GM12873 (cell line): ENCODE measurements around the gene C1R.

Experiments
- TF ChIP-seq, protein P1 (sequence below): IDR thresholded peaks from 2 replicates; pipeline ENCODE4 v1.5.1; 2012; ENCODE audit warnings: low read depth, mild to moderate bottlenecking, moderate library complexity, low read length, control low read depth; ENCODE audit not compliant: insufficient read depth; ENCODE audit errors: missing control alignments

C1R gene

DNA sequence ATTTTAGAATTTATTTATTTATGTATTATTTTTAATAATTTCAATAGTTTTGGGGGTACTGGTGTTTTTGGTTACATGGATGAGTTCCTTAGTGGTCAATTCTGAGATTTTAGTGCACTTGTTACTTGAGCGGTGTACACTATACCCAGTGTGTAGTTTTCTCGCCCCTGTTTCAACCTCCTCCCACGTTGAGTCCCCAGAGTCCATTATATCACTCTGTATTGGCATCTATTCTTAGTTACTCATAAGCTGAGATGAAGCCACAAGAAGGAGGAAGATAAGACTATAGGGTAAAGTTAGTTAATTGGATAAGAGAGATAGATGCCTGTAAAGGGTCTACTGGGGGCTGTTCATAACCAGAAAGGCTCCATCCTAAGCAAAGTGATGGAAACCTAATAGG lies 27.7 kb downstream of the C1R start:
- TF ChIP-seq, protein P1, sequence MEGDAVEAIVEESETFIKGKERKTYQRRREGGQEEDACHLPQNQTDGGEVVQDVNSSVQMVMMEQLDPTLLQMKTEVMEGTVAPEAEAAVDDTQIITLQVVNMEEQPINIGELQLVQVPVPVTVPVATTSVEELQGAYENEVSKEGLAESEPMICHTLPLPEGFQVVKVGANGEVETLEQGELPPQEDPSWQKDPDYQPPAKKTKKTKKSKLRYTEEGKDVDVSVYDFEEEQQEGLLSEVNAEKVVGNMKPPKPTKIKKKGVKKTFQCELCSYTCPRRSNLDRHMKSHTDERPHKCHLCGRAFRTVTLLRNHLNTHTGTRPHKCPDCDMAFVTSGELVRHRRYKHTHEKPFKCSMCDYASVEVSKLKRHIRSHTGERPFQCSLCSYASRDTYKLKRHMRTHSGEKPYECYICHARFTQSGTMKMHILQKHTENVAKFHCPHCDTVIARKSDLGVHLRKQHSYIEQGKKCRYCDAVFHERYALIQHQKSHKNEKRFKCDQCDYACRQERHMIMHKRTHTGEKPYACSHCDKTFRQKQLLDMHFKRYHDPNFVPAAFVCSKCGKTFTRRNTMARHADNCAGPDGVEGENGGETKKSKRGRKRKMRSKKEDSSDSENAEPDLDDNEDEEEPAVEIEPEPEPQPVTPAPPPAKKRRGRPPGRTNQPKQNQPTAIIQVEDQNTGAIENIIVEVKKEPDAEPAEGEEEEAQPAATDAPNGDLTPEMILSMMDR, result no peak

DNA sequence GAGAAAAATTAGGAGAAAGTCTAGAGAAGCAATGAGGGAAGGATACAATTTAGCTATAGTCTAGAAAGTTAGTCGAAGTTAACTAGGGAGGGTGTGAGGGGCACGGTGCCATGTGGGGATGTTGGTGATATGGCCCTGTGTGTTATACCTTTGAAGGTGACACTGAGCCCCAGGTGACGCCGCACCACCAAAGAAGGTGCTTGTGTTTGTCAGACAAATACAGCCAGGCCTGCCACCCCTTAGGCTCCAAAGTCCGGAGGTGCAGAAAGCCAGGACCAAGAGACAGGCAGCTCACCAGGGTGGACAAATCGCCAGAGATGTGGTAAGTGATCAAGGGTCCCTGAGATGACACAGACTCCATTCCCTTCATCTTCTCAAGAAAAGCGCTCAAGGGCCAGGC lies 30.6 kb downstream of the C1R start:
- TF ChIP-seq, protein P1, result no peak

DNA sequence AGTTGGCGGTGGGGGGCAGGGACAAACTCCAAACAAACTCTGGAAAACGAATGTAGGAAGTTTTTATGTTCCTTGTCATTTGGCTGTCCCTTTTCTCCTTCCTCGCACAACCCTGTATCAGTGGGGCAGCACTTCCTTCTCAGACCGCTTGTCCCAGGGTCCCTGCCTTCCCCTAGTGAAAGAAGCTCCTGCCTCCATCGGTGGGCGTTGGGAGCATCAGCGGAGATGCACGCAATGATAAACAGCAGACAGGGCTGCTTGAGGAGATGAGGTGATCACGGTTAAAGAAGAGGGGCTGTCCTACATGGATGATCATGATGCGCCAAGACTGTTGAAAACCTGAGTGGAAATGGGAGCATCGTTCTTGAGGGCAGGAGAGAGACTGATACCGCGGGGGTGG lies 31.1 kb downstream of the C1R start:
- TF ChIP-seq, protein P1, result no peak

DNA sequence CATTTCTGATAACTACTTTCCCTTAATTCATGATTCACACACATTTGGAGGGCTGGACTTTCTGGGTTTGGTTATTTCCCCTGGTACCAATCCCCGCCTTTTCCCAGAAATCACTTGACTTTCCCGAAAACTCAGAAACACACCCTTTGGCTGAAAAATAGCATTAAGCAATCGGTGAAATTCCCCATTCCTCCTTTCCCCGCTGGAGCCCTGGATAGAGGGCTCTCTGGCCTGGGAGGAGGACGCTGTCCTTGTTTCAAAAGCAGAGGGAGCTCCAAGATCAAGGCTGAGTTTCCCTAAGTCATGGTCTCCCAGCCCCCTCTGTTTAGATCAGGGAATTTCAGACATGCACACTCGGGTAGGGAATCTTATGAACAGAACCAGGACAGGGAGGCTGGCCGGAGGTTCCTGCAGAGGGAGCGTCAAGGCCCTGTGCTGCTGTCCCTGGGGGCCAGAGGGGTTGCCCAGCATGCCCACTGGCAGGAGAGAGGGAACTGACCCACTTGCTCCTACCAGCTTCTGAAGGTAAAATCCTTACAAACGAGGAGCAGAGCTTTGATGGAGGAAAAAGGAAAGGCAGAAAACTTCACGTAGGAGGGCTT lies 31.8 kb downstream of the C1R start, which contains the start of gene C1S:
C1S (plus strand) TSS at position 366 of the 602 bp plus-strand sequence. CDS start 1,195 bp downstream, outside the sequence.
- TF ChIP-seq, protein P1, result no peak

DNA sequence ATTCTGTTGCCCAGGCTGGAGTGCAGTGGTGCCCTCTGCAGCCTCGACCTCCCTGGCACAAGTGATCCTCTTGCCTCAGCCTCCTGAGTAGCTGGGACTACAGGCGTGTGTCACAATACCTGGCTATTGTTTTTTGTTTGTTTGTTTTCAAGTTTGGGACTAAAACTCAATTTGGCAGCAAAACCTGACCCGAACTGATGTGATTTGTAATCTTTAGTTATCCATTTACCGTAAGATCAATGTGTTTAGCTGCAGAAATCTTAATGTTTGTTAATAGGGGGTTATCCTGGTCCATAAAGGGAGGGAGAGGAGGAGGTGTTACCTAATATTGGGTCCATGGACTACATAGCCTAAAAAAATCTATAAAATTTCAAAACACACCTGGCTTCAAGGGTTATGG lies 32.5 kb downstream of the C1R start:
- TF ChIP-seq, protein P1, result no peak

DNA sequence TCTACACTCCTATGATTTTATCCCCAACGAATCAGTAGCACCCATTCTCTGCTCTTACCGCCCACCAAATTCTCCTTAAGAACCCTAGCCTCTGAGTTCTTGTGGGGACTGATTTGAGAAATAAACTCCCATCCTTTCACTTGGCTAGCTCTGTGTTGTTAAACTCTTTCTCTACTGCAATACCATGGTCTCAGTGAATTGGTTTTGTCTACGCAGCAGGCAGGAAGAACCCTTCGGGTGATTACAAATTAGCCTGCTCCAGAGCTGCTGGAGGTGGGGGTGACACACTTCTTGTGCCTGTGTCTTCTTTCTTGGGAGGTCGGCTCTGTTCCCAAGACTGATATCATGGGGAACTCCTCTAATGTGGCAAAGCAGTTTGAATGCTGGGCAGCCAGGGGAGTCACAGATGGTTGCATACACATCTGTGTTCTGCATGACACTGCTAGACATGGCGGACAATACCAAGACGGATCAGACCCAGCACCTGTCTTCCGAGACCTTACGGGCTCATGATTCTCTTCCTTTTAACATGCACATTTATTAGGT lies 33.3 kb downstream of the C1R start:
- TF ChIP-seq, protein P1, result no peak

DNA sequence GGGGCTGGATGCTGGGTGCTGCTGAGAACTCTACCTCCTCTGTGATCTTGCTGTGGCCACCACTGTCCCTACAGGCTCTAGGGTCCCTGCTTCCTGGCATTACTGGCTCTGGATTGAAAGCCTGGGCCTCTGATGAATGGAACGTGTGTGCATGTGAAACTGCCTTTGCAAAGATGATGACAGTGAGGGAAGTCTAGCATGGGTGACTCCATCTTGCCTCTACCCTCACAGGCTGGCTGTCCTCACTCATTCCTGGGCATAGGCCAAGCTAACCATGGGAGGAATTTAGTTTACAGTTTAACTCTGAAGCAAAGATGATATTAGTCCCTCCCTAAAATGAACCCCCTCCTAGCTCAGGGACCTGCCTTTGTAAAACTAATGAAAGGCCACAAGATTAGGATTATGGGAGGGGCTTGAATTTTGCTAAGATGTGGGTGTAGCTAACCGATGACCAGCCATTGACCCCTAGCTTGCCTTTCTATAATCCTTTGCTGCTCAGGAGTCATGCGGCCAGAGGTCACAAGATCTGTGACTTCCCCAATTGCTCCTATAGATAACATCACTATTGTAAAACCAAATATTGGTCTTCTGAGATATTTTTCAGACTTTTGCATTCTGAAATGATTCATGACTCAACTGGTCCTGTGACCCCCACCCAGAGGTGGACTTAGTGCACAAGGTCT lies 33.9 kb downstream of the C1R start:
- TF ChIP-seq, protein P1, result no peak
